MM.1S (cell line): ENCODE measurements around the gene PI4KB.

Experiments used
- EZH2 ChIP-seq: fragments of 300-600 bp; sonication (generic); optimal IDR thresholded peaks from 2 replicates; pipeline ENCODE3; 2017; ENCODE audit warnings: low read depth, mild to moderate bottlenecking, antibody characterized with exemption, low read length, mixed read lengths
- TF ChIP-seq, protein P1 (sequence below): fragments of 300-600 bp; sonication (generic); IDR thresholded peaks from 2 replicates; pipeline ENCODE4 v1.5.1; 2016; ENCODE audit warnings: antibody characterized with exemption, low read length, mixed read lengths

DNA sequence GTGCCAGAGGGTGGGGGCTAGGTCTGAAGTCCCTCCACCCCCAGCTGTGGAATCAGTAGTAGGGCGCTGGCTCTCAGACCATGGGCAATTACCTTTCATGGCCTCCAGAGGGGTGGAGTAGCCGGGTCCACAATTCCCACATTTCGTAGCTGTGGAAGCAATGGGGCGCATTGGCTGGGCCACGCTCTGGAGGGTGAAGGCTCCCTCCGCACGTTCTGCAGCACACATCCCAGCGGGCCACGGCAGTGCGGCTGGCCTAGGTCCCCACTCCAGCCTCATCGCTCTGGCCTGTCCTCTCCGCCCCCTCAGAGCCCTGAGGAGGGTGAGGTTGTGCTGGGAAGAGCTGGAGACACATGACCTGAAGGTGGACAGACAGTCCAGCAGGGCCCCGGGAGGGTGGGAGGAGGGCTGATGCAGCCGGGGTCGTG lies 42.4 kb upstream of the PI4KB start:
- TF ChIP-seq, protein P1, sequence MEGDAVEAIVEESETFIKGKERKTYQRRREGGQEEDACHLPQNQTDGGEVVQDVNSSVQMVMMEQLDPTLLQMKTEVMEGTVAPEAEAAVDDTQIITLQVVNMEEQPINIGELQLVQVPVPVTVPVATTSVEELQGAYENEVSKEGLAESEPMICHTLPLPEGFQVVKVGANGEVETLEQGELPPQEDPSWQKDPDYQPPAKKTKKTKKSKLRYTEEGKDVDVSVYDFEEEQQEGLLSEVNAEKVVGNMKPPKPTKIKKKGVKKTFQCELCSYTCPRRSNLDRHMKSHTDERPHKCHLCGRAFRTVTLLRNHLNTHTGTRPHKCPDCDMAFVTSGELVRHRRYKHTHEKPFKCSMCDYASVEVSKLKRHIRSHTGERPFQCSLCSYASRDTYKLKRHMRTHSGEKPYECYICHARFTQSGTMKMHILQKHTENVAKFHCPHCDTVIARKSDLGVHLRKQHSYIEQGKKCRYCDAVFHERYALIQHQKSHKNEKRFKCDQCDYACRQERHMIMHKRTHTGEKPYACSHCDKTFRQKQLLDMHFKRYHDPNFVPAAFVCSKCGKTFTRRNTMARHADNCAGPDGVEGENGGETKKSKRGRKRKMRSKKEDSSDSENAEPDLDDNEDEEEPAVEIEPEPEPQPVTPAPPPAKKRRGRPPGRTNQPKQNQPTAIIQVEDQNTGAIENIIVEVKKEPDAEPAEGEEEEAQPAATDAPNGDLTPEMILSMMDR: no peak
- TF ChIP-seq EZH2: no peak
